Progenitor cell of endocrine pancreas (in vitro differentiated cells): Measurements from ENCODE around the gene DENND1C. TPM values are rescaled to one million over a fixed set of nuclear protein-coding genes. Genes with fewer than 3 reads are reported as not detected.

Experiments
- DNase-seq: peaks from one replicate; pipeline ENCODE4 v3.0.0; 2021; ENCODE audit warnings: low spot score; ENCODE audit not compliant: unreplicated experiment
- H3K27ac Mint-ChIP-seq: 2 replicates; pipeline ENCODE4 v1.8.0; 2021; ENCODE audit warnings: mild to moderate bottlenecking, moderate library complexity, mixed read lengths
- H3K27me3 Mint-ChIP-seq: 2 replicates; pipeline ENCODE4 v1.8.0; 2021; ENCODE audit warnings: mixed read lengths
- H3K36me3 Mint-ChIP-seq: 2 replicates; pipeline ENCODE4 v1.8.0; 2022; ENCODE audit warnings: mixed read lengths; ENCODE audit not compliant: insufficient read depth
- H3K4me1 Mint-ChIP-seq: 2 replicates; pipeline ENCODE4 v1.8.0; 2021; ENCODE audit warnings: low read depth, mixed read lengths
- H3K4me3 Mint-ChIP-seq: 2 replicates; pipeline ENCODE4 v1.8.0; 2021; ENCODE audit warnings: low read depth, mild to moderate bottlenecking, moderate library complexity, mixed read lengths
- H3K9me3 Mint-ChIP-seq: 2 replicates; pipeline ENCODE4 v1.8.0; 2021; ENCODE audit warnings: low read depth, mixed read lengths
- total RNA-seq: library from RNA; stranded (reverse); gene quantifications from 2 replicates; pipeline ENCODE4 v1.2.1, GENCODE V29; 2021
- TF ChIP-seq, protein P1 (sequence below): fragments of 200-600 bp; sonication (generic); IDR thresholded peaks from one replicate; pipeline ENCODE4 v1.5.0; 2021; ENCODE audit warnings: antibody characterized with exemption, mild to moderate bottlenecking; ENCODE audit not compliant: unreplicated experiment

DENND1C gene
- total RNA-seq, 1 donor from 2014 or later, result 0.67 TPM

DNA sequence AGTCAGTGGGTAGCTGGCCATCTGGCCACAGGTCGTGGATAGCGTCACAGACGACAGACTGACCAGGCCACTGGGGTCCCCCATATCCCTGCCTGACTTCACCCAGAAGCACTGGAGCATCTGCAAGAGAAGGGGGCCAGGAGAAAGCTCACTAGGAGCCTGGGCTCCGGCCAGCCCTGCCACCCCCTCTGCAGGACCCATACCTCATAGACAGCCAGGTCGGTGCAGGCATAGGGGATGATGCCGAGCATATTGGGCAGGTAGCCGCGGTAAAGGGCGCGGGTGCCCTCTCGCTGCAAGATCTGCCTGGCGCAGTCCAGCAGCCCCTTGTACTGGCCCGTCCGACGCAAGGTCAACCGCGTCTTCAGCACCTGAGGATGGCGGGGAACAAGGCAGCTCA lies 54.5 kb downstream of the DENND1C start:
- Mint-ChIP-seq H3K36me3 (peaks cover 6% of the 10 kb centered on the region), H3K9me3 (no peaks in the 10 kb centered on the region), H3K27me3 (peaks cover 18% of the 10 kb centered on the region), H3K4me3 (no peak overlapping the region), H3K4me1 (peaks cover 10% of the 10 kb centered on the region), H3K27ac (no peak overlapping the region)
- no peak for DNase-seq
- TF ChIP-seq, protein P1, sequence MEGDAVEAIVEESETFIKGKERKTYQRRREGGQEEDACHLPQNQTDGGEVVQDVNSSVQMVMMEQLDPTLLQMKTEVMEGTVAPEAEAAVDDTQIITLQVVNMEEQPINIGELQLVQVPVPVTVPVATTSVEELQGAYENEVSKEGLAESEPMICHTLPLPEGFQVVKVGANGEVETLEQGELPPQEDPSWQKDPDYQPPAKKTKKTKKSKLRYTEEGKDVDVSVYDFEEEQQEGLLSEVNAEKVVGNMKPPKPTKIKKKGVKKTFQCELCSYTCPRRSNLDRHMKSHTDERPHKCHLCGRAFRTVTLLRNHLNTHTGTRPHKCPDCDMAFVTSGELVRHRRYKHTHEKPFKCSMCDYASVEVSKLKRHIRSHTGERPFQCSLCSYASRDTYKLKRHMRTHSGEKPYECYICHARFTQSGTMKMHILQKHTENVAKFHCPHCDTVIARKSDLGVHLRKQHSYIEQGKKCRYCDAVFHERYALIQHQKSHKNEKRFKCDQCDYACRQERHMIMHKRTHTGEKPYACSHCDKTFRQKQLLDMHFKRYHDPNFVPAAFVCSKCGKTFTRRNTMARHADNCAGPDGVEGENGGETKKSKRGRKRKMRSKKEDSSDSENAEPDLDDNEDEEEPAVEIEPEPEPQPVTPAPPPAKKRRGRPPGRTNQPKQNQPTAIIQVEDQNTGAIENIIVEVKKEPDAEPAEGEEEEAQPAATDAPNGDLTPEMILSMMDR, result no peak

DNA sequence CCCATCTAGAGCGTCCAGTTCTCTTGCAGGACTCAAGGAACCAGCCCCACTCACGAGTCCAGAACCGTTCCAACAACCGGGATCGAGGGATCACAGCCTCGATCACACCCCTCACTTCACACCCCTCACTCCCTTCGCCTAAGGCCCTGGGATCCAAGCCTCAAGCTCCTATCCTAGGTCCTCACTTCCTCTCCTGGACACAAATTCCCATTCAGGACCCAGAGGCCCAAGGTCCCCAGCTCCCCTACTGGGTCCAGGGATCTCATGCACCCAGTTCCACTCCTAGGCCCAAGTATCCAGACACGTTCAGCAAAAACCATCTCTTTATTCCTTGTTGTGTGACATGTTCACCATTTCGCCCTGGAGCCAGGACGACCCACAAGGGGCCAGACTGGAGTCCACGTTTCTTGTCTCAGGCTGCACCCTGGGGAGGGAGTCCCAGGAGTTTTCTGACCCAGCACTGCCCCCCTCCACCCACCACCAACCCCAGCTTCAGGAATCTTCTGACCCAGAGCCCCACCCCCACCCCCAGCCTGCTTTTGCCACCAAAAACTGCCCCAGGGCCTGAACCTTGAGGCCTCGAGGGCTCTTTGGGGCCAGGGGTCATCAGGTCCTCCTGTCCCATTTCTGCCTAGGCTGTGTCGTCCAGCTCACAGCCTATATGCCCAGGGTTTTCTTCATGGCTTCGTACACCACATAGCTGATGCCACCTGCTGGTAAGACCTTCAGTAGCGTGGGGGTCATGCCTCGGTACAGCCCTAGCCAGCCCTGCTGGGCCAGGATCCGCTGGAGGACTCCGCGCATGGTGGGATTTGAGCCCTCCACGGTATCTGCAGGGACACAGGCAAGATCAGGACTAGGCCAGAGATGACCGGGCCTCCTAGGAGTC lies 55.6 kb downstream of the DENND1C start:
- peak overlapping the region; percentile 70 for H3K4me3 Mint-ChIP-seq
- H3K36me3 Mint-ChIP-seq, result peaks cover 6% of the 10 kb centered on the region
- no peaks in the 10 kb centered on the region for H3K9me3 Mint-ChIP-seq
- no peak for DNase-seq
- peaks cover 11% of the 10 kb centered on the region for H3K4me1 Mint-ChIP-seq
- H3K27me3 Mint-ChIP-seq, result peaks cover 12% of the 10 kb centered on the region
- TF ChIP-seq, protein P1, result no peak
- H3K27ac Mint-ChIP-seq, result peak overlapping the region; percentile 90

GRCh38 chr19:6424939-6425731 lies 56.5 kb downstream of the DENND1C start:
- Mint-ChIP-seq H3K4me3 (peak overlapping the region; percentile 70), H3K9me3 (no peaks in the 10 kb centered on the region), H3K27ac (peak overlapping the region; percentile 90), H3K4me1 (peaks cover 11% of the 10 kb centered on the region), H3K27me3 (peaks cover 7% of the 10 kb centered on the region), H3K36me3 (peaks cover 6% of the 10 kb centered on the region)
- DNase-seq, result peak; percentile 98
- TF ChIP-seq, protein P1, result no peak

DNA sequence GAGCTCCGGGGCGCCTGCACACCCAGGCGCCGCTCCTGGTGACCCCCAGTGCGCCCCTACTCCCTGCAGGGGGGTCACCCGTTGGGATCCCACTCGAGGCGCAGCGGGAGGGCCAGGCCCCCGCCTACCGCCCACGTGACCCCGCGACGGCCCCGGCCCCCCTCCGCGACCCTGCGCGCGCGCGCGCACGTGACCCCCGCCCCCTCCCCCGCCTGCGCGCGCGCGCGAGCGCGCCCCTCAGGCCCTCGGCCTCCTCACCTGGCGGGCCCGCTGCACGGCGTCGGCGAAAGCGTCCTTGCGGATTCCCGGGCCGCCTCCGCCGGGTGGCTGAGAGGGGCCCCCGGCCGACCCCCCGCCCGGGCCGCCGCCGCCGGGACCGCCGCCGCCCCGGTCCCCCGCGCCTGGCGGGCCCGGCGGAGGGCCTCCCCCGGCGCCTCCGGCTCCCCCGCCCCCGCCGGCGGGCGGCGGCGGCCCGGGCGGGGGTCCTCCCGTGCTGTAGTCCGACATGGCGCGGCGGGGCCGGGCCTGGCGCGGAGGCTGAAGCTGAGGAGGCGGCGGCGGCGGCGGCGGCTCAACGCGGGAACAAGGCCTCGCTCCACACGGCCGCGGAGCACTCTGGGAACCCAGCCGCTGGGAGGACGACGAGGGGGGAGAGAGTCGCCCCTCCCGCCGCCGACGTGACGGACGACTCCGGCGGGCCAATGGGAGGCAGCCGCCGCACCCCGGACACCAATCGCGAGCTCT lies 57.2 kb downstream of the DENND1C start, which contains the start of gene KHSRP:
Gene KHSRP (minus strand): TSS at position 617 of the 744 bp plus-strand sequence. CDS start 110 bp downstream, at position 507.
- peaks cover 7% of the 10 kb centered on the region for H3K36me3 Mint-ChIP-seq
- no peak for DNase-seq
- peak within 1 kb of the TSS; percentile 88 for H3K4me3 Mint-ChIP-seq

More for the DNA sequence above, 57.2 kb downstream of the DENND1C start, which contains the start of gene KHSRP:
- no peaks in the 10 kb centered on the region for H3K27me3 Mint-ChIP-seq
- H3K27ac Mint-ChIP-seq, result peak within 1 kb of the TSS; percentile 90
- TF ChIP-seq, protein P1, result no peak
- peaks cover 11% of the 10 kb centered on the region for H3K4me1 Mint-ChIP-seq
- H3K9me3 Mint-ChIP-seq, result no peaks in the 10 kb centered on the region
